NCI-H2196 (cell line): ENCODE results near the gene SLC30A1.
"Not testable (repeated sequence)": the region's sequence is repeated elsewhere in the genome, so short reads cannot be mapped to it uniquely, and the experiment has no call there.

Source experiments
- DNase-seq: peaks from one replicate; lab custom pipeline; 2025; ENCODE audit not compliant: unreplicated experiment; lab: John Stamatoyannopoulos, UW

SLC30A1 gene

DNA sequence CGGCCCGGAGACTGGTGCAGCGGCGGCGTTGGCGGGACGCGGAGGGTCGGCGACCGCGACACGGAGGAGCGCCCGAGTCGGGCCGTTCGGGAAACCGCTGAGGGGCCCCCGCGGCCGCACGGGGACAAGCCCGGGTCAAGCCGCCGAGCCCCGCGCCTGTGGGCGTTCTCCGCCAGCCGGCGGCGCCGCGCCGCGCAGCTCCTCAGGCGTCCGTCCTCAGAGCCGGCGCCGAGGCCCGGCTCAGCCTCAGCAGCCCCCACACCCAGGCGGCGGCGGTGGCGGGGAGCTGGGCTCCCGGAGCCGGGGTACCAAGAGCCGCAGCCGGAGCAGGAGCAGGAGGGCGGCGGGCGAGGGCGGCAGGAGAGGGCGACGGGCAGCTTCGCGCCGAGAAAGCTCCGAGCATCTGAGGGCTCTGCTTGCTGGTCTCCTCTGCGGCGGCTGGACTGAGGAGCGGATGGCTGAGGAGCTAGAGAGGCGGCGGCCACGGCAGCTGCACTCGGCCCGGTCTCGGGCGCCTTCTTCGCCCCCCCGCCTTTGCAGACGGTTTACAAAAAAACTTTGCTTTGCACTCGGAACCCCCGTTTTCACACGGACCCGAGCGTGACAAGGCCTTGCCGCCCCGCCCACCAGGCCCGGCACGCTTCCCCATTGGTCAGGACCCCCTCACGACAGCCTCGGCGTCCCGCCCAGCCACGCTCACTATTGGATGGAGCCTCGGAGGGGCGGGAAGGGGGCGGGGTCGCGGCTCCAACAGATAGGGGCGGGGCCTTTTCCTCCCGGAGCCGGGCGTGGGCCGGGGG lies at the start of gene SLC30A1:
SLC30A1 (minus strand) TSS at position 522 of the 800 bp plus-strand sequence. CDS start 549 bp downstream, outside the sequence.
- DNase-seq = peak; percentile 99

DNA sequence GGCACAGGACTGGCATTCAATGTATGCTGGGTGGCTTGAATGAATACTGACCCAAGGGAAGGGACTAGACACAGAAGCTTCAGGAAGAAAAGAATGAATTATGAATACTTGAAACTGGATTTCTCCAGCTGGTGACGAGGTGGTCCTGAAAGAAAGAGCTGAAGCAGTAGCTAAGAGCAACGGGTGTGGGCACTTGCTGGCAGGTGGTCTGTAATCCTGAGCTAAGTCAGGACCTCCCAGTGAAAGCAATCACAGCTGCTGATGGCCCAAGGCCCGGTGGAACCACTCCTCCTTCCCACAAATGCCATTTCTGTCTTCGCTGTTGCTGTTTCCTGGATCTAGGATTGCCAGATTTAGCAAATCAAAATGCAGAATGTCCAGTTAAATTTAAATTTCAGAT lies 49.5 kb upstream of the SLC30A1 start:
- no peak for DNase-seq

GRCh38 chr1:211627259-211627658 lies 48.3 kb upstream of the SLC30A1 start:
- no peak for DNase-seq

DNA sequence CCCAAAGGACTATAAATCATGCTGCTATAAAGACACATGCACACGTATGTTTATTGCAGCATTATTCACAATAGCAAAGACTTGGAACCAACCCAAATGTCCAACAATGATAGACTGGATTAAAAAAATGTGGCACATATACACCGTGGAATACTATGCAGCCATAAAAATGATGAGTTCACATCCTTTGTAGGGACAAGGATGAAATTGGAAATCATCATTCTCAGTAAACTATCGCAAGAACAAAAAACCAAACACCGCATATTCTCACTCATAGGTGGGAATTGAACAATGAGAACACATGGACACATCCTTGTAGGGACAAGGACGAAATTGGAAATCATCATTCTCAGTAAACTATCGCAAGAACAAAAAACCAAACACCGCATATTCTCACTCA lies 46.9 kb upstream of the SLC30A1 start:
- not testable (repeated sequence) for DNase-seq

DNA sequence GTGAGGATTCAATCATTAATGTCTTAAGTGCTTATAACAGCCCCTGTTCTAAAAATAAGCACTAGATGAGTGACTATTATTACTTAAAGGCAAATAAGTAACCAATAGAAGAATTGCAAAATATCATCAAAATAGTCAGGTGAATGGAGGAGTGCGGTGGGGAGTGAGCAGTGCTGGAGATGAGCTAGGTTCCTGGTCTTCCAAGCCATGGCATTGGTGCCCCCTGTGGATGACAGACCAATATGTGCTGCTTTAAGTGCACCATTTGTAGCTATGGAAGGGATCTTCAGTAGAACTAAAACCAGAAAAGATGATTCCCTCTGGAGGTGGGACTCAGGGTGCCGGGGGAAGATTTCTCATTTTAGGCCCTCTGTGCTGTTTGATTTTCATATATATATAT lies 46.1 kb upstream of the SLC30A1 start:
- no peak for DNase-seq

DNA sequence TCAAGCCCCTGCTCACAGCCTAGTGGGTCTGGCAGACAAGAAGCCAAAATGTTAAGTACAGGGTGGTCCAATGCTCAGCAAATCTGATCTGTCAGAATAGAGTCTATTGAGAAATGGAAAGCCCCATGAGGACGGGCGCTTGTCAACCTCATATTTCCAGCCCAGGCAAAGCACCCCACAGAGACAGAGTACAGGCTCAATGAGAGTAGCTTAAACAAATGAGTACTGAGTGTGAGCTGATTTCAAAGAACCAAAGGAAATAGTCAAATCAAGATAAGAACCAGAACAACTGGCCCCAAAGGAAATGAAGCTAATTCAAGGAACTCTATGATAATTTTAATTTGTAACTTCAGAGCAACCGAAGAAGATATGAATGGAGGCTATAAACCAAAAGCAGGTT lies 44.6 kb upstream of the SLC30A1 start:
- no peak for DNase-seq

DNA sequence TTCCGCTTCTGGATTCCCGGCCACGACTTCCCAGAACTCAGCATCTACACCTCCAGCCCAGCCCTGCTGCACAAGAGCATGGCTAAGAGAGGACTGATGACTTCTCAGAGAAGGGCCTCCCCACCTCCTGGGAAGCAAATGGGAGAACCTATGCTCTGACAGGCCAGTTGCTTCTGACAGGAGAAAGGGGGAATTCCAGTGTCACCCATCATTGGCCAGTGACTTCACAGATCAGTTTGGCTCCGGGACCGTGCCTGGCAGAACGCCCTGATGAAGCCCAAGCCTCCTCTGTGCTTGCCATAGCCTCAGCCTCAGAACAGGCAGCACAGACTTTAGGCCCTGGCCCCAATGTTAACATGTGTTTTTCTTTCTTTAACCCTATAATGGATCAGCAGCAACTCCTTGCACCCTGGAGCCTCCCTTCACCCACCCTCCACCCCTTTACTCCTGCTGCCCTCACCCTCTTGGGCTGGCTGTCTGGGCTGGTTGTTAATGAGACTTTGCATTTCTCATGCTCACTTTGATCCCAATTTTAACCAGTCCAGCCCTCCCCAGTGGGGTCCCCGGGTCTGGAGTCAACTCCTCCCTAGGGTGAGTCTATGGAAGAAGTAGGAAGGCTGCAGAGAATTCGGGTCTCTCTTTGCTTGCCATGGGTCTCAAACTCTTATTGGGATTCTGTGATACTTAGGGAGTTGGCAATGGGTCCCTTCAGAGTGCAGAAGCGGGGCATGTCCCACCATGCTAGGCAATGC lies 42.7 kb upstream of the SLC30A1 start:
- no peak for DNase-seq

DNA sequence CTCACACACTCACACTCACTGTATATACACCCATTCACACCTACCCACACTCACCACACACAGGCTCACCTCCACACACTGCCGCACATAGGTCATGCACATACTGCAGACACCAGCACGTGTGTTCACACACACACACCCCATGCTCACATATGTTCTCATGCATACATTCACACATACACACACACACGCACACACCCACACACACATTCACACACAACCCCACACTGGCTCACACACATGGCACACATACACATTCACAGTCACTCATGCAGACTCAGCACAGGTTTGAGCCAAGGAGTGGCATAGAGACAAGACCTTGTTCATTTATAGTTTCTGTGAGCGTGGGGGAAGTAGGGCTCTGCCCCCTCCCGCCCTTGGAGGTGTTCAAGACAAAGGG lies 41.1 kb upstream of the SLC30A1 start:
- no peak for DNase-seq

GRCh38 chr1:211619033-211619996 lies 40.4 kb upstream of the SLC30A1 start:
- DNase-seq = no peak

DNA sequence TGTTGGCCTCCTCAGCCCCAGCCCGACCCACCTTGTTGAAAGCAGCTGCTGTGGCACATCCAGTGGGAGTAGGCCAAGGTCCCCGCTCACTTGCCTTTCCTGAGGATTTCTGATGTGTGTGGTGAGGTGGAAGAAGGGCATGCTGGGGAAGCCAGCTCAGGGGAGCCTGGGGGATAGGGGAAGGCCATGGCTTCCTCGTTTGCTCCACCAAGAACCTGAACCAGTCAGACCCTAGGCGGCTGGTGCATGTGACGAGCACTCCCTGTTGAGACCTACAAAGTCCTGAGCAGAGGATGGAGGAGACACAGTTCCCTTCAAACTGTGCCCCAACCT lies 38.0 kb upstream of the SLC30A1 start:
- DNase-seq = no peak

DNA sequence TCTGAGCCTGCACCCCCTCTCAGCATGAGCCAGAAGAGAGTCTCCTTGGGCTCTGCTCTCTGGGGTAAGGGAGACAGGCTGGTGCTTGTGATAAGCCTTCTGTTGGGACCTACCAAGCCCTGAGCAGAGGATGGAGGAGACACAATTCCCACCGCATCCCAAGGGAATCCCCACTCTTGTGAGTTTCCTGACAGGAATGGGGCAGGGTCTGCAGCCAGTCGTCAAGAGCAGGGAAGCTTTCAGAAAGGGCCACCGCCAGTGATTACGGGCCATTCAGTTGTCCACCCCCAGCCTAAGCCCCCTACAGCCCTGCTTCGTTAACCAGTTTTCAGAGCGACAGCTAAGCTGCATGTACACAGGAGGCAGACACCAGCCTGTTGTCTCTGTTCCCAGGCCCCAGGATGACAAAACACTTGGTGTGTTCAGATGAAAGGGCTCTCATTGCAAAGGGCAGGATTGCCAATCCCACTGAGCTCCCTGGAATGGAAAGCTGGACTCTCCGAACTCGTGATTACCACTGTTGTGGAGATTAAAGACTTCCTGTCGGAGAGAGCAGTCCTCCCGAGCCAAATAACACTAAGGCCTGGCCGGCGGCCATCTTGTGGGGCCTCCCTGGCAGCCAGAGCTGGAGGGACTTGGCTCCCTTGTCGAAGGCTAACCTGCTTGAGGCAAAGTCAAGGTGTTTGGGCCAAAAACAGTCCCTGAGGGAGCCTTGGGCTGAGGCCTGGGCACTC lies 37.4 kb upstream of the SLC30A1 start:
- no peak for DNase-seq

DNA sequence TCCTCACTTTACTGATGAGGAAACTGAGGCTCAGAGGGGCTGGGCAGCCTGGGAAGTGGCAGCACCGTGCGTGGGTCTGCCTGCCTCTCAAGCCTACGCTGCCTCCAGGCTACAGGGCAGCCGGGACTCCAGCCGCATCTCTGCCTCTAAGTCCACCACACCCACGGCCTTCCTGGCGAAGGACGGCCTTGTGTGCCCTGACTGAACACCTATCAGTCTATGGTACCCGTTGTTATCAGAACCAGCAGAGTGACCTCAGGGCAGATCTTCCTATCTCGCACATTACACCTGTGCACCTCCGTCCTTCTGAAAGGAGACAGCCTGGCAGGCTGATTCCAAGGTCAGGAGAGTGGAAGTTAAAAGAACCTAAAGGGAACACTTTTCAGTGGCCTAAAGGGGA lies 35.7 kb upstream of the SLC30A1 start:
- DNase-seq = no peak

DNA sequence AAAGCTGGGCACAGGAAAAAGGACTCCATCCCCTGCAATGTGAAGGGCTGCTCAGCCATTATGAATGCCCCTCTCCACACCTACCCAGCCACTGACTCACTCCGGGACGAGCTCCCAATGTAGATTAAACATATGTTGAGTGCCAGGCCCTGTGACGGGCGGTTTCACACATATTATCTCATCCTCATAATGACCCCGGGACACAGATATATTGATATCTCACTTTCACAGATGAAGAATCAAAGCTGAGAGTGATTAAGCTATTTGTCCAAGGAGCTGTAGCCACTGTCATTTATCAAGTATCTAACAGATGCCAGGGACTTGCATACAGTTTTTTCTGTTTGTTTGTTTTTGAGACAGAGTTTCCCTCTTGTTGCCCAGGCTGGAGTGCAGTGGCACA lies 35.0 kb upstream of the SLC30A1 start:
- no peak for DNase-seq

DNA sequence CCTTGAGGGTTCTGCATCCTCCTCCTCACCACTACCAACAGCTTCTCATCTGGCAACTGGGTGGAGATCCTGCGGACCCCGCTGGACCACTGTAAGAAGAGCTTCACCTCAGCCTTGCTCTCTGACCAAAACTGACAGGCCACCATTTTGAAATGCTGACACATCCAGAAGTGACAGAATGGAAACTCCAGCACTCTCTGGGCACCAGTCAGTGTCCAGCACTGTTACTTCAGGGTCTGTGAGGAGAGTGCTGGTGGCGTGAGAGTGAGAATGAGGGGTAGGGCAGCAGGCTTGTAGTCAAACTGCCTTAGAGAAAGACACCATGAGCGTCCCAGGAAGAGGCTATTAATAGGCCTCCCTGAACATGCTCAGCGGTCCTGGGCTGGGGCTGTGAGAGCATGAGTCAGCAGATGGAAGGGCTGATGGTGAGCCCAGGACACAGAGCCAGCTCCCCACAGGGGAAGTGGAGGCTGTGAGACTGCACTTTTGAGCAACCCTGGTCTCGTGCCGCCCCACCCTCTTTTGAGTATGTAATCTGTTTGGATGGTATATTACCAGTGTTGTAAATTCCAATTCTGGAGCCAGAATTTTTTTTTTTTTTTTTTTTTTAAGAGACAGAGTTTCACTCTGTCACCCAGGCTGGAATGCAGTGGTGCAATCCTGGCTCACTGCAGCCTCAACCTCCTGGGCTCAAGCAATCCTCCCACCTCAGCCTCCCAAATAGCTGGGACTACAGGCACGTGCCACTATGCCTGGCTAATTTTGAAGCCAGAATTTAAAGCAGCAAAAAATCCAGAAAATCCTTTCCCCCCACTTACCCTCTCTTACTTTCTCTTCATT lies 34.4 kb upstream of the SLC30A1 start:
- no peak for DNase-seq

GRCh38 chr1:211612786-211613107 lies 33.8 kb upstream of the SLC30A1 start:
- DNase-seq = no peak

DNA sequence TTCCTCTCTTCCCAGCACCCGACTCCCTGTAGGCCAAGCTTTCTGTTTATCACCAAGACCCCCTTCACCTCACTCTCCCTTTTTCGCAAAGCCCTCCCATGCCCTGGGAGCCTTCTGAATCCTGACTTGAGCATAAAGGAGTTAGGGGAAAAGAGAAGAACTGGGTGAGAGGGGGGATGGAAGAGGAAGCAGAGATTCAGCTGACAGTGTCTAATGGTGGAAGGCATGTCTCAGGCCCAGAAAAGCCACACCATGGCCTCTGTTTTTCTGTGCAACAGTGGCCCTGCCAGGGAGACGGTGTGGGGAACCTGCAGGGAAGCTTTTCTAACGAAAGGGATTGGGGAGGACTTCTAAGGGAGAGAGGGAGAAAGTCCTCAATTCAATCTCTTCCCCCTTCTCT lies 32.9 kb upstream of the SLC30A1 start:
- DNase-seq = no peak

- DNase-seq = no peak
These were observed 32.0 kb upstream of the SLC30A1 start for GRCh38 chr1:211610779-211611556.

DNA sequence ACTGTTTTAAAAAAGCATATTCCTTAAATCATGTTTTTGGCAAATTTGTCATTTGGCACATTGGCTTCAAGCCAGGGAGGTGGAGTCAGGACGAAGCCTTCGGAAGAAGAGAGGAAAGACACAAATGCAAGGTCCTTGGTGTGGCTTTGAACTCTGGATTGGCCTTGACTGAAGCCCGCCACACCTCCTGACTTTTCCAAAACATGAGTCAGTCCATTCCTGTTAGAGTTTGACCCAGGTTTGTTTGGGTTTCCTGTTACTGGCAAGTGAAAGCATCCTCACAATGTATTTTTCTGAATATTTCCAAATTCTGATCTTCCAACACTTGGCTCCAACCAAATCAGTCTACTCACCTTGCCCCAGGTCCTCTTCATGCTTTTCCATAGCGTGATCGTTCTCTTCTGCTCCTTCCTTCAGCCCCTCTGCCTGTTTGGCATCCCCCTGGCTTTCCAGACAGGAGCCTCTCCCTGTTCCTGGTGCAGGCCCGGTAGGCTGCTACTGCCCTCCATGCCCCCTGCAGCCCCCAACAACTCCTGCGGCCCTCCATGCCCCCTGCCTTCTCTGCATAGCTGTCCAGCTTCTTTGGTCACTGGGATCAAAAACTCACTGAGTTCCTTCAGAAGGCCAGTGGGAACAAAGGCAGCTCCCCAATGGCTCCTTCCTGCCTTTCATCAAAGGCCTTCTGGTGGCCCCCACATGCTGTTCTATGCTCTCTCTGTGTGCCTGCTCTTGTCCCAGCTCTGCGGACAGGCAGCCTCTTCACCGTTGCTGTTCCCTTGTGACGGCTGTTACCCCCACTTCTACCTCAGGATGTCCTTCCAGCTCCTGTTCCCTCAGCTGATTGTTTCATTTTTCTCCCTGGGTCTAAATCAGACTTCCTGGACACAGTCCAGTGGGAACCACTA lies 30.4 kb upstream of the SLC30A1 start:
- DNase-seq = no peak
